KMS-11 (cell line): Measurements from ENCODE around the gene ECD.
A peak's percentile ranks its signal among the peaks of the same experiment; 100 is the strongest.

Experiments
- H2AFZ ChIP-seq: fragments of 200-600 bp; sonication (generic); 2 replicates; pipeline ENCODE4 v1.6.1; 2016; ENCODE audit warnings: antibody characterized with exemption, mixed run types, low read depth
- H3K27ac ChIP-seq: fragments of 200-600 bp; sonication (generic); 2 replicates; pipeline ENCODE4 v1.6.1; 2016; ENCODE audit warnings: mild to moderate bottlenecking, mixed run types
- H3K27me3 ChIP-seq: fragments of 200-600 bp; sonication (generic); 2 replicates; pipeline ENCODE4 v1.6.1; 2017; ENCODE audit warnings: mild to moderate bottlenecking, low read depth, mixed run types, moderate library complexity; ENCODE audit not compliant: insufficient read depth
- H3K36me3 ChIP-seq: fragments of 200-600 bp; sonication (generic); 2 replicates; pipeline ENCODE4 v1.6.1; 2017; ENCODE audit warnings: mild to moderate bottlenecking, mixed run types; ENCODE audit not compliant: insufficient read depth
- H3K4me1 ChIP-seq: fragments of 200-600 bp; sonication (generic); 2 replicates; pipeline ENCODE4 v1.6.1; 2016; ENCODE audit warnings: mild to moderate bottlenecking, low read depth, mixed run types; ENCODE audit not compliant: poor library complexity, severe bottlenecking
- H3K4me2 ChIP-seq: fragments of 200-600 bp; sonication (generic); 2 replicates; pipeline ENCODE4 v1.7.0; 2016; ENCODE audit warnings: mild to moderate bottlenecking, mixed run types
- H3K4me3 ChIP-seq: fragments of 200-600 bp; sonication (generic); IDR thresholded peaks from 2 replicates; pipeline ENCODE4 v1.6.1; 2017; ENCODE audit warnings: low read depth, low read length, mixed read lengths; ENCODE audit not compliant: insufficient read depth
- H3K79me2 ChIP-seq: fragments of 200-600 bp; sonication (generic); 2 replicates; pipeline ENCODE4 v1.6.1; 2016; ENCODE audit warnings: low read depth, mixed run types; ENCODE audit not compliant: insufficient read depth
- H3K9ac ChIP-seq: fragments of 200-600 bp; sonication (generic); 2 replicates; pipeline ENCODE4 v1.6.1; 2016; ENCODE audit warnings: mild to moderate bottlenecking, mixed run types
- H4K20me1 ChIP-seq: fragments of 200-600 bp; sonication (generic); 2 replicates; pipeline ENCODE4 v1.6.1; 2016; ENCODE audit warnings: mild to moderate bottlenecking, mixed run types; ENCODE audit not compliant: insufficient read depth
- TF ChIP-seq, protein P1 (sequence below): fragments of 200-600 bp; sonication (generic); conservative IDR thresholded peaks from 2 replicates; pipeline ENCODE4 v1.6.1; 2017; ENCODE audit warnings: low read depth, mild to moderate bottlenecking, antibody characterized with exemption, low read length, moderate library complexity, mixed read lengths

The ECD gene

DNA sequence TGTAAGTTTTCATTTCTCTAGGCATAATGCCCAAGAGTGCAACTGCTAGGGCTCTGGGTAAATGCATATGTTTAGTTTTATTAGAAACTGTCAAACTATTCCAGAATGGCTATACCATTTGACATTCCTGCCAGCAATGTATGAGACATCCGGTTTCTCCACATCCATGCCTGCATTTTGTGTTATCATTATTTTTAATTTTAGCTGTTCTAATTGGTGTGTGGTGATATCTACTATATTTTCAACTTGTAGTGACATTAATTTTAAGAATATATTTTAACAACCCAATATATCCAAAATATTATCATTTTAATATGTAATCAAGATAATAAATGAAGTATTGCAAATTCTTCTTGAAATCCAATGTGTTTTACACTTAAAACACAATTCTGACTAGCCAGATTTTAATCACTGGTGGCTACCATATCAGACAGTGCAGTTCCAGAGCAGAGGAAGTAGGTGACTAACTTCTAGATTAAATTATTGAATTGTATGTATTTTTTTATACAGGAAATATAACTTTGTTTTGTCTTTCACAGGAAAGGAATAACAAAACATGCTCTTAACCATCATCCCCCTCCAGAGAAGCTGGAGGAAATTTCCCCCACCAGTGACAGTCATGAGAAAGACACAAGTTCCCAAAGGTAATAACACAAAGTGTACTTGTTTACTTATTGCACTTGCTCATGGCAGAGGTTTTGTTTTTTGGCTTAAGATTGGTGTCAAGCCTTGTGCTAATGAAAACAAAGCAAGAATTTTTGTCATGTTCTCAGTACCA, 6.5 kb upstream of the ECD start:
- H3K79me2 ChIP-seq = no peaks in the 10 kb centered on the region
- no peaks in the 10 kb centered on the region for H3K27me3 ChIP-seq
- no peaks in the 10 kb centered on the region for H4K20me1 ChIP-seq
- H3K4me1 ChIP-seq = peaks cover 3% of the 10 kb centered on the region
- no peak overlapping the region for H3K27ac ChIP-seq
- H3K4me3 ChIP-seq = no peak overlapping the region
- no peaks in the 10 kb centered on the region for H3K36me3 ChIP-seq
- H3K4me2 ChIP-seq = no peak overlapping the region
- no peak overlapping the region for H2AFZ ChIP-seq
- TF ChIP-seq, protein P1, sequence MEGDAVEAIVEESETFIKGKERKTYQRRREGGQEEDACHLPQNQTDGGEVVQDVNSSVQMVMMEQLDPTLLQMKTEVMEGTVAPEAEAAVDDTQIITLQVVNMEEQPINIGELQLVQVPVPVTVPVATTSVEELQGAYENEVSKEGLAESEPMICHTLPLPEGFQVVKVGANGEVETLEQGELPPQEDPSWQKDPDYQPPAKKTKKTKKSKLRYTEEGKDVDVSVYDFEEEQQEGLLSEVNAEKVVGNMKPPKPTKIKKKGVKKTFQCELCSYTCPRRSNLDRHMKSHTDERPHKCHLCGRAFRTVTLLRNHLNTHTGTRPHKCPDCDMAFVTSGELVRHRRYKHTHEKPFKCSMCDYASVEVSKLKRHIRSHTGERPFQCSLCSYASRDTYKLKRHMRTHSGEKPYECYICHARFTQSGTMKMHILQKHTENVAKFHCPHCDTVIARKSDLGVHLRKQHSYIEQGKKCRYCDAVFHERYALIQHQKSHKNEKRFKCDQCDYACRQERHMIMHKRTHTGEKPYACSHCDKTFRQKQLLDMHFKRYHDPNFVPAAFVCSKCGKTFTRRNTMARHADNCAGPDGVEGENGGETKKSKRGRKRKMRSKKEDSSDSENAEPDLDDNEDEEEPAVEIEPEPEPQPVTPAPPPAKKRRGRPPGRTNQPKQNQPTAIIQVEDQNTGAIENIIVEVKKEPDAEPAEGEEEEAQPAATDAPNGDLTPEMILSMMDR = no peak
- no peak overlapping the region for H3K9ac ChIP-seq

DNA sequence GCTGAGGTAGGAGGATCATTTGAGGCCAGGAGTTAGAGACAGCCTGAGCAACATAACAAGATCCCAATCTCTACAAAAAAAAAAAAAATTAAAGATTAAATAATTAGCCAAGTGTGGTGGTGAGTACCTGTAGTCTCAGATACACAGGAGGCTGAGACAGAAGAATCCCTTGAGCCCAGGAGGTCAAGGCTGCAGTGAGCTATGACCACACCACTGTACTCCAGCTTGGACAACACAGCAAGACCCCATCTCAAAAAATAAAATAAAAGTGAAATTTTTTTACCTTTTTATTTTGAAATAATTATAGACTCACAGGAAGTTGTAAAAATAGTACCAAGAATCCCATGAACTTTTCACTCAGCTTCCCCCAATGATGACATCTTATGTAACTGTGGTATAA, 5.1 kb upstream of the ECD start:
- H3K36me3 ChIP-seq = no peaks in the 10 kb centered on the region
- no peak overlapping the region for H3K4me3 ChIP-seq
- no peak overlapping the region for H3K9ac ChIP-seq
- H2AFZ ChIP-seq = no peak overlapping the region
- H3K27ac ChIP-seq = no peak overlapping the region
- TF ChIP-seq, protein P1 = no peak
- H3K4me2 ChIP-seq = no peak overlapping the region
- H4K20me1 ChIP-seq = no peaks in the 10 kb centered on the region
- H3K79me2 ChIP-seq = no peaks in the 10 kb centered on the region
- H3K27me3 ChIP-seq = no peaks in the 10 kb centered on the region
- H3K4me1 ChIP-seq = peaks cover 9% of the 10 kb centered on the region

GRCh38 chr10:73169320-73169719, 1.5 kb upstream of the ECD start:
- no peak overlapping the region for H2AFZ ChIP-seq
- H3K79me2 ChIP-seq = peaks cover 31% of the 10 kb centered on the region
- no peaks in the 10 kb centered on the region for H3K36me3 ChIP-seq
- no peak overlapping the region for H3K27ac ChIP-seq
- H3K9ac ChIP-seq = no peak overlapping the region
- peaks cover 19% of the 10 kb centered on the region for H3K4me1 ChIP-seq
- H3K4me3 ChIP-seq = no peak overlapping the region
- TF ChIP-seq, protein P1 = no peak
- H3K27me3 ChIP-seq = no peaks in the 10 kb centered on the region
- H4K20me1 ChIP-seq = no peaks in the 10 kb centered on the region
- peak overlapping the region; percentile 24; the same call in 1 of the 2 replicates for H3K4me2 ChIP-seq

GRCh38 chr10:73168465-73168803, 626 bp upstream of the ECD start:
- TF ChIP-seq, protein P1 = 0 out of 2 replicates have a peak, but pooled peaks have one; percentile 8
- Histone ChIP-seq H3K9ac (peak overlapping the region; percentile 76; the same call in 1 of the 2 replicates), H2AFZ (peak overlapping the region; percentile 92), H3K27ac (peak overlapping the region; percentile 77), H3K4me3 (no peak overlapping the region), H3K36me3 (no peaks in the 10 kb centered on the region), H4K20me1 (no peaks in the 10 kb centered on the region), H3K4me2 (peak overlapping the region; percentile 24), H3K79me2 (peaks cover 31% of the 10 kb centered on the region), H3K4me1 (peaks cover 19% of the 10 kb centered on the region), H3K27me3 (no peaks in the 10 kb centered on the region)
